ENCODE measurements around the gene ATF7.
A peak's percentile ranks its signal among the peaks of the same experiment; 100 is the strongest.

The ATF7 gene

DNA sequence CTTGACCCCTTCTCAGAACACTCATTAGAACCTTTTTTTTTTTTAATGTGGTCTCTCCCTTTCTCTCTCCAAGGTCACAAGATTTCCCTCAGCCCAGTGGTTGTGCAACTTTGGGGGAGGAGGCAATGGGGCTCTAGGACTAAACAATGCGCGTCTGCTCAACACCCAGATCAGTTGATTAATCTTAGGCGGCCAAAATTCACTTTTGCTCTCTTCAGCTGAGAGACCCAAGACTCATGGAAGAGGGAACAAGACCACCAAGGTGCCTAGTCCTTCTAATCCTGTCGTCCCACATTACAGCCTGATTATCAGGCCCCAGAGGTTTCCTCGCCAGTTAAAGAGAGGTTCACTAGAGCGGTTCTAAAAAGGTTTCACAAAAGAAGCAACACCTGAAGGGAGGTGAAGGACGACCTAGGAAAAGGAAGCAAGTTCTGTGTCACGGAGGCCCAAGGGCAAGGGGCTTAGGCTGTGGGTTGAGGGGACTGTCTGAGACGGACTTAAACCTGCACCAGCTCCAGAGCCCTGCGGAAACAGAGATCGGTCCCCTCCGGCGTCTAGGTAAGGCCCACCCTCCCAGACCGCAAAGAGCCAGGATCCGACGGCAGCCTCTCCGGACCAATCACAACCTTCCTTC, 125.9 kb downstream of the ATF7 start:
- DNase-seq (ENCODE audit: low read depth) = no peak

GRCh38 chr12:53499266-53500141, 126.7 kb downstream of the ATF7 start, which contains the start of gene MAP3K12:
Gene MAP3K12, minus strand, starts transcription at chr12:53499458. Its CDS starts 12,067 bp downstream, at chr12:53487391.
- peak; percentile 53 for DNase-seq (ENCODE audit: low read depth)

DNA sequence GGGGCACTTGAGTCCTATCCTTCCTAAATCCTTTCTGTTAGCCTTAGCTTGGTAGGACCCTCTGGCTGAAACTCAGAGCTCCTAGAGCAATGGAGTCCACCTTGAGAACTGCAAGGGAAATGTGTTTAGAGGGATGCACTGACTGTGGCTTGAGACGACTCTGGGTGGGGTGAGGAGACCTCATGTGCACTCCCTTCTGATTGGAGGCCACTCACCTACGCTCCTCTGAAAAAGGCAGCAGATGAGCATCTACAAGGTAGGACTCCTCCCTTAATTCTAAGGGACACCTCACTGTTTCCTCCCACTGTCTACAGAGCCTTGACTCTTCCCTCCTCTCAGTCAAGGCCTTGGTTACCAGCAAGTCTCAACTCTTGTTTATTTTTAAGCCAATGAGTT, 127.9 kb downstream of the ATF7 start:
- no peak for DNase-seq (ENCODE audit: low read depth)

DNA sequence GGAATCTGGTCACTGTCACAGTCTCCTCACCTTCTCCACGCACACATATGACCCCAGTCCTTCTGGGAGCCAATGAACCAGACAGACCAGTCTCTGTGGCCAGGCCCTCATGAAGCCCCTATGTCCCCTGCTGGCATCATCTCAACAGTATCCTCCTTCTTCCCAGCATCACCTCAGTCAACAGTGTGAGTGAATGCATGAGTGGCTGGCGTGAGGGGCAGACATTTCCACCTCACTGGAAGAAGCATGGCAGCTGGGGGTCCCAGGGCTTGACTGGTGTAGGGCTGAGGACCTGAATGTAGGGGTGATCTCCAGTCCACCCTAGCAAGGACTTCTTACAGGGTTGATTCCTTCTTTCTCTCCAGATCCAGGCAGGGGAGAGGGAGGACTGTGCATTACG, 128.7 kb downstream of the ATF7 start:
- DNase-seq (ENCODE audit: low read depth) = no peak

- no peak for DNase-seq (ENCODE audit: low read depth)
Measured at GRCh38 chr12:53496752-53497032, 129.5 kb downstream of the ATF7 start.

- no peak for DNase-seq (ENCODE audit: low read depth)
Measured at GRCh38 chr12:53495903-53496751, 130.1 kb downstream of the ATF7 start.

DNA sequence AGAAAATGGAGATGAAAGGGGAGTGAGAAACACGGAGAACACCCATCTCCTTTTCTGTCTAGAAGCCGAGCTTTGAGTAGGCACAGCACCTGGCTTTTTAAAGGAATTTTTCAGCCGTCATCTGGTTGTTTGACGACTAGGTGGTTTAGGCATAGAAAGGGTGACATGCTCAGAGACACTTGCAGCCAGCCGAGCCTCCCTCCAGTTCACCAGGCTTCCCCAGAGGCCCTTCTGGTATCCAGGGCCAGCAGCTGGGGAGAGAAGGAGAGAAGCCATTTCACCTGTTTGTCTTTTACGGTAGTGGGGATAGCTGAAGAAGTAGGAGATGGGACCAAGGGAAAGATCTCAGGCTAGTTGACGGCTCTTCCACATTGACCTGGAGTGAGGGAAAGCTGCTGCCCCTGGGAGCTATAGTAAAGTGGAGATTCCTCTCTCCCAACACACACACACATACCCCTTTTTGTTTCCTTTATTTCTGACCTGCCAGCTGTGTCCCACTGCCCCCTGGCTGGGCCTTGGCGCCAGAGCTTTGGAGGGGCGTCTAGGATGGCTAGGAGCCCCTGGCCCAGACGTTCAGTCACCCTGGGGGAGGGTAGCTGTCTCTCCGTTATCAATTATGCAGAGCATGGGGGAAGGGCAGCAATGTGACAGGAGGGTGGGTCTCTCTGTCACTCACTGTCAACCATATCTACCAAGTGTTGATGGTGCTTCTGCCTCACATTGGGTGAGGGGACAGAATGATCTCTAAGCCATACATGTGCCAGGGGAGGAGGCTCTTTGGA, 132.4 kb downstream of the ATF7 start:
- DNase-seq (ENCODE audit: low read depth) = no peak

- peak; percentile 81 for DNase-seq (ENCODE audit: low read depth)
Measured at GRCh38 chr12:53492830-53493609, 133.2 kb downstream of the ATF7 start.

DNA sequence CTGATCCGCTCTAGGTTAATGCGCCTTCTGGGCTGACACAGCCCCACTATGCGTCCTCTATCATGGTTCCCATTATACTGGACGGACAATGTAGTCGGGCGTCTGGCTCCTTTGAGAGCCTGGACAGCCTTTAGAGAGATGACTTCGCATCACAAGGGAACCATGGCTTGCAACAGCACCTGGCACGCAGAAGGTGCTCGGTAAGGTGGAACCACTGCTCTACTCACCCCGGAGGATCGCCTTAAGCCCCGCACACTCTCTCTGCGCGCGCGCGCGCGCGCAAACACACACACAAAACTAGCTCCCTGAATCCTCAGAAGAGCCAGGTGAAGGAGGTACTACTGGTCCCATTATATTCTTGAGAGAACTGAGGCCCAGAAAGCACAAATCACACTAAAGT, 134.0 kb downstream of the ATF7 start:
- DNase-seq (ENCODE audit: low read depth) = no peak

DNA sequence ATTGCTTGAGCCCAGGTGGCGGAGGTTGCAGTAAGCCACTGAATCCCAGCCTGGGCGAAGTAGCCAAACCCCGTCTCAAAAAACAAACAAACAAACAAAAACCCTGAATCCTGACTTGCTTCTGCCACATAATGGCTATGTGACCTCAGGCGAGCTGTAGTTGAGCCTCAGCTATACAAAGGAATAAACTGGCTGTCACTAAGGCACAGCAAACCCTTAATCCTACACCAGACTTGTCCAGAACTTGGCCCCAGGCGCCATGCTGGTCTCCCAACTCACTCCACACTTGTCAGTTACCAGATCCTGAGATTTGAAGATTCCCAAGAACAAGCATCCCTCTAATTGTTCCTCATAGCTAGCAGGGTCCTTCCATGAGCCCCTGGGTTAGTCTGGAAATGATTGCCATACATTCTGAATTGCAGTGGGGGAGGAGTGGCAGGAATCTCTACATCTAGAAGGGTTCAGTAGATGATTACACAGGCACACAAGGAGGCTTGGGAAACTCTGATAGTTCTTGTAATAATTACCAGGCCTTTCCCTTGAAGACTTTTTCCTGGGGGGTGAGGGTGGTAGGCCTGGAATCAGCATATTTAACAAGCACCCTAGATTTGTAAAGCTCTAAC, 136.8 kb downstream of the ATF7 start:
- DNase-seq (ENCODE audit: low read depth) = no peak

GRCh38 chr12:53486736-53487487, 139.3 kb downstream of the ATF7 start:
- DNase-seq (ENCODE audit: low read depth) = no peak

DNA sequence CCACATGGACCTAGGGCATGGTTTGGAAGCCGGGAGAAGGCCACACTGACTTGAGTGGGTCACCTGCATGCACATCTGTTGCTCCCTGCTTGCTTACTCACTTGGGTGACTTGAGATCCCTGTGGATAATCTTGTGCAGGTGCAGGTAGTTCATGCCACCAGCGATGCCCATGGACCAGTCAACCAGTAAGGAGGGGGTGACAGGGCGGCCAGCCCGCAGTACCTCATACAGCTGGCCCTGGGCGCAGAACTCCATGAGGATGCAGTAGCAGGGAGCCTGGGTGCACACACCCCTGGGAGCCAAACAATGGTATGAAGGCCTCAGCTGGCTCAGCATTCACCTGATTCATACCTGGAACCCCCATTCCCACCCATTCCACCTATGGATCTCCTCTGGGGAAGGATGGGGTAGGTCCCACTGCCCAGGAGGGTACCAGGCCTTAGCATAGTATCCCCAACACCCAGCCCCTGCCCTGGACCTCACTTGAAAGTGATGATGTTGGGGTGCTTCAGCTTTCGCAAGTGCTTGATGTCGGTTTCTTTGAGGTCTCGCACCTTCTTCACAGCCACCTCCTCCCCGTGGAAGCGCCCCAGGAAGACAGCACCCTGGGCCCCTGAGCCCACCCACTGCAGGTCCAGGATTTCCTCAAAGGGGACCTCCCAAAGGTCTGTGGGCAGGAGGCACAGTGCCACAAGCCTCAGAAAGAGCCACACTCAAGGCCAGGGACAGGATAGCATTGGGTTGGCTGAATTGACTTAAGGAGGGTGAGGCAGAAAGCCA, 140.0 kb downstream of the ATF7 start:
- no peak for DNase-seq (ENCODE audit: low read depth)

DNA sequence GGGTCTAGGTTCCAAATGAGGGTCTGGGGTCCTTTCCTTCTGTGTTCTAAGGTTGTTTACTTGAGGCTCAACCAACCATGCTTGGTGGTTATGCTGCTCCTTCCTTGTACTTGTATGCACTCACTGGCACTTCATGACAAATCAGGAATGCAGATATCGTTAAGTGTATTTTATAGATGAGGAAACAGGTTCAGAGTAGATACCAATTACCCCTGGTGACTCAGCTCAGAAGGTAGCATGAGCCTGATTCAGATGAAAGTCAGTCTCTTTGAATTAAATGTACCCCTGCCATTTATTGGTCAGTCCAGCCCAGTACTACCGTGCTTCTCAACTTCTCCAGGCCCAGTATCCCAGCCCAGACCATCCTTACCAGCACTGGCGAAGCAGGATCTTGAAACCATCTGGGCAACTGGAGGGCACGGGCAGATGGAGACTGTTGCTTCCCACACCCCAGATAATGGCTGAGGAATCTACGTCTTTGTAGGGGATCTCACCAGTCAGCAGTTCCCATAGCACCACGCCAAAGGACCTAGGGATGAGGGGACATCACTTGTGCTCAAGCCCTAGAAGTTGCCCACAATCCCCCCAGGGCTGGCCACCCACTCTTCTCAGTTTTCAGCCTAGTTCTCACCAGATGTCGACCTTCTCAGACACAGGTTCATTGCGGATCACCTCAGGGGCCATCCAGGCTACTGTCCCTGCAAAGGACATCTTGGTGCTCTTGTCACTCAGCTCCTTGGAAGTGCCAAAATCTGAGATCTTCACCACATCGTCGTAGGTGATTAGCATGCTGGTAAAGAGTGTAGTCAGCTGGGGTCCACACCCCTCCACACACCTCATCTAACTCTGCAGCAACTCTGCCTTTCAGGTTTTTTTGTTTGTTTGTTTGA, 141.3 kb downstream of the ATF7 start:
- no peak for DNase-seq (ENCODE audit: low read depth)

- no peak for DNase-seq (ENCODE audit: low read depth)
Measured at GRCh38 chr12:53483979-53484377, 142.2 kb downstream of the ATF7 start.

- DNase-seq (ENCODE audit: low read depth) = no peak
Measured at GRCh38 chr12:53483225-53483978, 142.8 kb downstream of the ATF7 start.

- no peak for DNase-seq (ENCODE audit: low read depth)
Measured at GRCh38 chr12:53482626-53483168, 143.5 kb downstream of the ATF7 start.

GRCh38 chr12:53481939-53482586, 144.1 kb downstream of the ATF7 start:
- no peak for DNase-seq (ENCODE audit: low read depth)
